ENCODE measurements around the gene SRD5A1. TPM values are rescaled to one million over a fixed set of nuclear protein-coding genes. Genes with fewer than 3 reads are reported as not detected.
A peak's percentile ranks its signal among the peaks of the same experiment; 100 is the strongest.

The SRD5A1 gene
- total and polyA plus RNA-seq, 2 experiments from 2014 or later = 18.2 to 87.3 TPM

GRCh38 chr5:6700074-6700684 is 66.9 kb downstream of the SRD5A1 start (continued):
- no peak for TF ChIP-seq CTCF (conservative IDR thresholded peaks at IDR 0.05; ENCODE audit: low read depth in 2 of 2)

- Mint-ChIP-seq H3K36me3 (ENCODE audit: low read depth) (no peaks in the 10 kb centered on the region), H3K27ac (no peak overlapping the region), H3K4me3 (no peak overlapping the region; the same call in 2 of the 3 replicates), H3K4me1 (peaks cover 24% of the 10 kb centered on the region), H3K27me3 (ENCODE audit: insufficient read depth, low read depth, poor library complexity) (no peaks in the 10 kb centered on the region), H3K9me3 (no peaks in the 10 kb centered on the region)
- H3K4me1 ChIP-seq (ENCODE audit: insufficient read depth) = peaks cover 16% of the 10 kb centered on the region; the same call in 1 of the 2 replicates
- peak; percentile 55 for ATAC-seq
- no peak overlapping the region for H3K27ac ChIP-seq (ENCODE audit: low read depth)
- H4K20me1 ChIP-seq (replicated peaks; ENCODE audit: insufficient read depth) = no peaks in the 10 kb centered on the region
- H3K9me2 ChIP-seq (ENCODE audit: insufficient read depth) = no peaks in the 10 kb centered on the region
- no peaks in the 10 kb centered on the region for H3K27me3 ChIP-seq (ENCODE audit: insufficient read depth)
- no peak for DNase-seq (ENCODE audit: low spot score)
- no peak overlapping the region for H3K4me3 ChIP-seq
- H3K36me3 ChIP-seq (ENCODE audit: insufficient read depth) = no peaks in the 10 kb centered on the region
- H3K79me2 ChIP-seq (replicated peaks; ENCODE audit: insufficient read depth) = no peaks in the 10 kb centered on the region
- peak overlapping the region; percentile 77; the same call in 1 of the 2 replicates for H2AFZ ChIP-seq
- H3K4me2 ChIP-seq = no peak overlapping the region
- H3F3A ChIP-seq (replicated peaks; ENCODE audit: low read depth) = no peaks in the 10 kb centered on the region
- no peak for TF ChIP-seq CREB1 (CRISPR knock-in tag; IDR thresholded peaks at IDR 0.05; ENCODE audit: low read depth)
- TF ChIP-seq, protein P1, sequence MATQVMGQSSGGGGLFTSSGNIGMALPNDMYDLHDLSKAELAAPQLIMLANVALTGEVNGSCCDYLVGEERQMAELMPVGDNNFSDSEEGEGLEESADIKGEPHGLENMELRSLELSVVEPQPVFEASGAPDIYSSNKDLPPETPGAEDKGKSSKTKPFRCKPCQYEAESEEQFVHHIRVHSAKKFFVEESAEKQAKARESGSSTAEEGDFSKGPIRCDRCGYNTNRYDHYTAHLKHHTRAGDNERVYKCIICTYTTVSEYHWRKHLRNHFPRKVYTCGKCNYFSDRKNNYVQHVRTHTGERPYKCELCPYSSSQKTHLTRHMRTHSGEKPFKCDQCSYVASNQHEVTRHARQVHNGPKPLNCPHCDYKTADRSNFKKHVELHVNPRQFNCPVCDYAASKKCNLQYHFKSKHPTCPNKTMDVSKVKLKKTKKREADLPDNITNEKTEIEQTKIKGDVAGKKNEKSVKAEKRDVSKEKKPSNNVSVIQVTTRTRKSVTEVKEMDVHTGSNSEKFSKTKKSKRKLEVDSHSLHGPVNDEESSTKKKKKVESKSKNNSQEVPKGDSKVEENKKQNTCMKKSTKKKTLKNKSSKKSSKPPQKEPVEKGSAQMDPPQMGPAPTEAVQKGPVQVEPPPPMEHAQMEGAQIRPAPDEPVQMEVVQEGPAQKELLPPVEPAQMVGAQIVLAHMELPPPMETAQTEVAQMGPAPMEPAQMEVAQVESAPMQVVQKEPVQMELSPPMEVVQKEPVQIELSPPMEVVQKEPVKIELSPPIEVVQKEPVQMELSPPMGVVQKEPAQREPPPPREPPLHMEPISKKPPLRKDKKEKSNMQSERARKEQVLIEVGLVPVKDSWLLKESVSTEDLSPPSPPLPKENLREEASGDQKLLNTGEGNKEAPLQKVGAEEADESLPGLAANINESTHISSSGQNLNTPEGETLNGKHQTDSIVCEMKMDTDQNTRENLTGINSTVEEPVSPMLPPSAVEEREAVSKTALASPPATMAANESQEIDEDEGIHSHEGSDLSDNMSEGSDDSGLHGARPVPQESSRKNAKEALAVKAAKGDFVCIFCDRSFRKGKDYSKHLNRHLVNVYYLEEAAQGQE (IDR thresholded peaks at IDR 0.05; ENCODE audit: unreplicated experiment) = no peak
- TF ChIP-seq EZH2phosphoT487 (IDR thresholded peaks at IDR 0.05; ENCODE audit: unreplicated experiment) = no peak
- TF ChIP-seq ZNF462 (CRISPR knock-in tag; IDR thresholded peaks at IDR 0.05) = no peak
- no peak for TF ChIP-seq NANOG (IDR thresholded peaks at IDR 0.05; ENCODE audit: borderline replicate concordance)
- TF ChIP-seq, protein P2, sequence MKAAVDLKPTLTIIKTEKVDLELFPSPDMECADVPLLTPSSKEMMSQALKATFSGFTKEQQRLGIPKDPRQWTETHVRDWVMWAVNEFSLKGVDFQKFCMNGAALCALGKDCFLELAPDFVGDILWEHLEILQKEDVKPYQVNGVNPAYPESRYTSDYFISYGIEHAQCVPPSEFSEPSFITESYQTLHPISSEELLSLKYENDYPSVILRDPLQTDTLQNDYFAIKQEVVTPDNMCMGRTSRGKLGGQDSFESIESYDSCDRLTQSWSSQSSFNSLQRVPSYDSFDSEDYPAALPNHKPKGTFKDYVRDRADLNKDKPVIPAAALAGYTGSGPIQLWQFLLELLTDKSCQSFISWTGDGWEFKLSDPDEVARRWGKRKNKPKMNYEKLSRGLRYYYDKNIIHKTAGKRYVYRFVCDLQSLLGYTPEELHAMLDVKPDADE (IDR thresholded peaks at IDR 0.05) = no peak
- TF ChIP-seq ZNF114 (CRISPR knock-in tag; IDR thresholded peaks at IDR 0.05) = no peak
- no peak for TF ChIP-seq JUNB (IDR thresholded peaks at IDR 0.05; ENCODE audit: unreplicated experiment)
- no peak for TF ChIP-seq EZH2 (IDR thresholded peaks at IDR 0.05; ENCODE audit: low read depth, unreplicated experiment)
These were observed 67.6 kb downstream of the SRD5A1 start for GRCh38 chr5:6700685-6701355.
